Right cardiac atrium (tissue), 5 donors: ENCODE measurements around the gene SMO. TPM values are rescaled to one million over a fixed set of nuclear protein-coding genes. Genes with fewer than 3 reads are reported as not detected.

ENCODE experiments used
- ATAC-seq, 2 donors: fragments of 200-7000 bp; cut with Tn5 transposase; one replicate each; pipeline versions ENCODE4 v1.8.0 to v1.9.1; 2020; ENCODE audit warnings: moderate library complexity in 2 of 2, mild to moderate bottlenecking in 1 of 2
- DNase-seq, 3 donors: peaks; one replicate each; pipeline ENCODE4 v3.0.0-alpha.2; 2020
- H3K27ac ChIP-seq: one replicate; pipeline ENCODE4 v1.5.1; 2013; ENCODE audit warnings: mild to moderate bottlenecking, low read length, control low read depth, moderate library complexity
- H3K27me3 ChIP-seq: one replicate; pipeline ENCODE4 v1.6.1; 2013; ENCODE audit not compliant: control insufficient read depth, insufficient read depth
- H3K4me1 ChIP-seq: one replicate; pipeline ENCODE4 v1.6.1; 2013; ENCODE audit warnings: low read length; ENCODE audit not compliant: control insufficient read depth, insufficient read depth
- H3K4me3 ChIP-seq: one replicate; pipeline ENCODE4 v1.5.1; 2013; ENCODE audit warnings: low read length, control low read depth
- H3K9me3 ChIP-seq: one replicate; pipeline ENCODE4 v1.6.1; 2013; ENCODE audit warnings: low read length; ENCODE audit not compliant: control insufficient read depth
- WGBS: extraction: QIAGEN DNeasy Blood & Tissue Kit; methylation state at CpG from one replicate; pipeline ENCODE4 v1.1.7; 2013; 5-methylcytosine and 5-hydroxymethylcytosine counted together
- intact Hi-C, 4 donors: fragments of 100-400 bp; cut with DNase I; formaldehyde crosslinking; loops; one replicate each; pipeline versions ENCODE4 v1.11.0 to v1.14.0; 2022 to 2023
- long read RNA-seq, 4 donors: library from polyadenylated mRNA; unstranded; transcript quantifications; one replicate each; pipeline ENCODE4 v2.0.0, GENCODE V29; 2020 to 2021
- polyA plus RNA-seq: library from polyadenylated mRNA; stranded (reverse); fragments of 200-250 nt; gene quantifications from one replicate; pipeline ENCODE4 v1.2.3, GENCODE V29; 2013
- total RNA-seq, 4 donors: library from RNA; stranded (reverse); fragmentation: NEBNext Ultra II Directional; extraction: Animal tissue kit (Norgen Biotek cat#: 25700); gene quantifications; one replicate each; pipeline ENCODE4 v1.2.1, GENCODE V29; 2021
- donor health status: healthy with polysubstance abuse.
- donor health status: DM: no; HTN: yes; CAD: no.
- donor health status: DM: no; HTN: no; CAD: no.
- donor health status: DM: no; HTN: yes; CAD: no; lungs with severe emphysema.
- donor health status: DM: yes; HTN: yes; CAD: no.

SMO gene
- 10 to 100 TPM in 2 of 4 donors, 1 to 10 TPM in 2; 8.3 to 12.6 (median 9.6) TPM for total RNA-seq
- polyA plus RNA-seq = 4.9 TPM
- long read RNA-seq, donor 1, partial matches to known transcripts = 2 of 6 reads
- long read RNA-seq, donor 1, other reads (novel, unspliced or antisense) = 3 of 6 reads
- long read RNA-seq, donor 2, partial matches to known transcripts = 2 of 4 reads
- long read RNA-seq, donor 2, other reads (novel, unspliced or antisense) = 1 of 4 reads
- long read RNA-seq, donor 3, partial matches to known transcripts = 3 of 7 reads
- long read RNA-seq, donor 3, other reads (novel, unspliced or antisense) = 3 of 7 reads
- long read RNA-seq, donor 4, partial matches to known transcripts = 2 of 5 reads
- long read RNA-seq, donor 4, other reads (novel, unspliced or antisense) = 2 of 5 reads

- Histone ChIP-seq H3K27me3 (no peaks in the 10 kb centered on the region), H3K27ac (no peak within 1 kb of the TSS), H3K4me1 (peaks cover 2% of the 10 kb centered on the region), H3K4me3 (peak within 1 kb of the TSS; percentile 73), H3K9me3 (no peaks in the 10 kb centered on the region)
- WGBS = under 1% methylated on average over 47 of the region's 48 CpGs
- ATAC-seq = peak; percentile 85 to 91
- intact Hi-C loops = no loop called here
- peak; percentile 42 to 87 (median 84) for DNase-seq
These were observed at the start of gene SMO for GRCh38 chr7:129188372-129188891. Gene SMO (plus strand): TSS chr7:129188633. CDS start chr7:129189152, 519 bp downstream.

- no peak for DNase-seq
- ATAC-seq = no peak
- no peak overlapping the region for H3K27ac ChIP-seq
- intact Hi-C loops = no loop called here
- WGBS = 52% methylated on average over 10 of the region's 10 CpGs
- H3K27me3 ChIP-seq = no peaks in the 10 kb centered on the region
- peaks cover 4% of the 10 kb centered on the region for H3K4me1 ChIP-seq
- H3K9me3 ChIP-seq = no peaks in the 10 kb centered on the region
- H3K4me3 ChIP-seq = no peak overlapping the region
These were observed 44.7 kb upstream of the SMO start for GRCh38 chr7:129143724-129144094.

DNA sequence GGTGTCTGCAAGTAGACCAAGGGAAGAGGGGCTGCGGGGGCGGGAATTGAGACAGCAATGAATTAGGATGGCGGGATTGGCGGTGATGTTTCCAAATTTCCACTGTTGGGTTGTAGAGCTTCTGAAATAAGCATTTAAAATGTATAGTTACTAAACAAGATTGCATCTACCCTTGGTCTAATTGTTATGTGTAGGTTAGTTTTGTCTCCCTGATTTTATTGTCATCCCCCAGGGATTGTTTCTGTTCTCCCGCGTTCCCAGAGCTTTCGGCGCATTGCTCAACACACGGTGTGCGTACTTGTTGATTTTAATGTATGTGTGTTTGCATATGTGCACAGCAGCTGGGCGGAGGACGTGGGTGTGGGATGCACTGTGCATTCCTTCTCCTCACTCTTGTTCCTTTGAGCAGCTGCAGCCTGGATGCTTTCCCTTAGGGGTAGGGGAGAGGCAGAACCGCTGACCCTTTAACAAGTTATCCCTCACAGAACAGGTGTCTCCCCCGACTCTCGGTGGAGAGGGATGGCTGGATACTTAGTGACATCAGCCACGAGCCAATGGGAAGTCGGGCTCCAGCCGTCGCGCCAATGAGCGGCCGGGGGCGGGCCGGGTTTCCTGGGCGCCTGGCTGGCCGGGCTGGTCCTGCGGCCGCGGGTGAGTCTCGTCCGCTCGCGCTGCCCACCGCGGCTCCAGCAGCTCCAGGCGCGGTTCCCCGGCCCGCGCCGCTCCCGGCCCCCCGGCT lies 44.2 kb upstream of the SMO start, which contains the start of gene TSPAN33:
Gene TSPAN33, plus strand, starts transcription at position 613 of the 739 bp plus-strand sequence. CDS start 274 bp downstream, outside the sequence.
- 2% methylated on average over 43 of the region's 43 CpGs for WGBS
- H3K27me3 ChIP-seq = no peaks in the 10 kb centered on the region
- H3K4me1 ChIP-seq = peaks cover 4% of the 10 kb centered on the region
- H3K4me3 ChIP-seq = peak within 1 kb of the TSS; percentile 90
- DNase-seq (peak; percentile 75 to 93 (median 91)), ATAC-seq (peak; percentile 91 to 96)
- intact Hi-C loops = no loop called here
- H3K27ac ChIP-seq = no peak within 1 kb of the TSS
- H3K9me3 ChIP-seq = no peaks in the 10 kb centered on the region

- intact Hi-C loops = no loop called here
- Histone ChIP-seq H3K4me1 (peaks cover 4% of the 10 kb centered on the region), H3K27me3 (no peaks in the 10 kb centered on the region), H3K4me3 (peak overlapping the region; percentile 90), H3K9me3 (no peaks in the 10 kb centered on the region), H3K27ac (no peak overlapping the region)
- WGBS = 9% methylated on average over 58 of the region's 58 CpGs
- ATAC-seq (no peak), DNase-seq (peak in 2 of 3 donors; percentile 63 to 67)
These were observed 43.4 kb upstream of the SMO start for GRCh38 chr7:129144834-129145668.

GRCh38 chr7:129146237-129146979 lies 42.0 kb upstream of the SMO start:
- Histone ChIP-seq H3K4me3 (no peak overlapping the region), H3K9me3 (no peaks in the 10 kb centered on the region), H3K27ac (no peak overlapping the region), H3K4me1 (peaks cover 4% of the 10 kb centered on the region), H3K27me3 (no peaks in the 10 kb centered on the region)
- ATAC-seq (peak; percentile 7 to 65), DNase-seq (peak; percentile 50 to 66 (median 62))
- intact Hi-C loops = no loop called here
- 43% methylated on average over 8 of the region's 8 CpGs for WGBS

DNA sequence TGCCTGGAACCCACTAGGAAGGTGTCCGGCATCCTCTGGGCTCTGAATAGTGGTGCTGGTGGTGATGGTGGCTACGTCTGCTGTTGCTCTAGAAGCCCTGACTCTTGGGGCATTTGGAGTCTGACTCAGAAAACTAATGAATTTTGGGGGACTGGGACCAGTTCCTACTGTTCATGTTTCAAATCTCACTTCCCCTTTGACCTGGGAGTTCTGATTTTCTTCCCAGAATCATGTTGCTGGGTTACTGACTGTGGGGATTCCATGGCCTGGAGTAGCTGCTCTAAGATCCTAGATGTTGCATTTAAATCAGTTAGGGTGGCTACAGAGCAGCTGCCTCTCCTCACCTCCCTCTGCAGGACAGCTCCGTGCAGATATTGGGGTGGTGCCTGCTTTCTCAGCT lies 40.7 kb upstream of the SMO start:
- intact Hi-C loops = no loop called here
- H3K27ac ChIP-seq = no peak overlapping the region
- no peaks in the 10 kb centered on the region for H3K9me3 ChIP-seq
- DNase-seq = no peak
- H3K4me1 ChIP-seq = peaks cover 4% of the 10 kb centered on the region
- no peak for ATAC-seq
- H3K27me3 ChIP-seq = no peaks in the 10 kb centered on the region
- no peak overlapping the region for H3K4me3 ChIP-seq
- WGBS = 61% methylated on average over 3 of the region's 3 CpGs

- ATAC-seq (peak in 1 of 2 donors; percentile 4), DNase-seq (peak in 2 of 3 donors; percentile 50 to 60)
- Histone ChIP-seq H3K4me1 (peaks cover 2% of the 10 kb centered on the region), H3K27ac (no peak overlapping the region), H3K9me3 (no peaks in the 10 kb centered on the region), H3K4me3 (no peak overlapping the region), H3K27me3 (no peaks in the 10 kb centered on the region)
- intact Hi-C loops = no loop called here
- WGBS = 68% methylated on average over 8 of the region's 8 CpGs
These were observed 38.9 kb upstream of the SMO start for GRCh38 chr7:129149511-129149910.

DNA sequence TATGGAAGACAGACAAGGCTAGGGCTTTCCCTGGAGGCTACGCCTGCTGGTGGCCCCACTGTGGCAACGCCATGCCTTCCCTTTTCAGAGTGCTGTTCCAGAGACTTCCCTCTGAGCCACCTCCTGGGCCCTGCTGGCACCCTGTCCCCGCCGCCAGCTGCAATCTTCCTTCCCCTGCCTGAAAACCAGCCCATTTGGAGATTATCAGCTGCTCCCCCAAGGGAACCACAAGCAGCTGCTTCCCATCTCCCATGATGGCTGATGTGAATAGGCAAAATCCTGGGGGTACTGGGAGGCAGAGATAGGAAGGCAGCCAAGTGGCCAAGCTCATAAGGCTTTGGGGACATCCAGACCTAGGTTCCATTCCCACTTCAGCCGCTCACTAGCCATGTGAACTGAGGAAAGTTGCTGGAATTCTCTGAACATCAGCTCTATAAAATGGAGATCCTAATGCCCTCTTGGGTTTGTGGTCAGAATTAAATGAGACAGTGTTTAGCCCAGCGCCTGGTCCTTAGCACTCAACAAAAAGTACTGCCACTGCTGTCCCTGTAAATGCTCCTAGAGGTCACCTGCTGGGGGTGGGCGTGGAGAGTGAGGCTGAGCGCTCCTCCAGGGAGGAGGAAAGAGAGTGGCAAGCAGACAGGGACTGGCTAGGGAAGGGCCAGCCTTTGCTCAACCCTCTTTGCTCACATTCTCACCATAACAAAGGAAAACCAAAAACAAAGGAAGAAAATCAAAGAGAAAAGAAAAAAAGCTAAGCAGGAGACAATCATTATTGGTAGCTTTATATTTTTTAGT lies 38.0 kb upstream of the SMO start:
- Histone ChIP-seq H3K27me3 (no peaks in the 10 kb centered on the region), H3K4me1 (peaks cover 2% of the 10 kb centered on the region), H3K9me3 (no peaks in the 10 kb centered on the region), H3K27ac (no peak overlapping the region), H3K4me3 (no peak overlapping the region)
- 68% methylated on average over 8 of the region's 8 CpGs for WGBS
- intact Hi-C loops = no loop called here
- ATAC-seq = peak; percentile 22 to 24
- peak in 2 of 3 donors; percentile 66 to 79 for DNase-seq

GRCh38 chr7:129157651-129158050 lies 30.8 kb upstream of the SMO start:
- WGBS = 95% methylated on average over 9 of the region's 9 CpGs
- H3K9me3 ChIP-seq = no peaks in the 10 kb centered on the region
- intact Hi-C loops = no loop called here
- ATAC-seq (no peak), DNase-seq (no peak)
- no peak overlapping the region for H3K4me3 ChIP-seq
- no peaks in the 10 kb centered on the region for H3K27me3 ChIP-seq
- H3K27ac ChIP-seq = no peak overlapping the region
- H3K4me1 ChIP-seq = no peaks in the 10 kb centered on the region
